H9 (cell line): ENCODE results near the gene PKMYT1. TPM values are rescaled to one million over a fixed set of nuclear protein-coding genes. Genes with fewer than 3 reads are reported as not detected.

ENCODE experiments used
- DNase-seq: peaks from one replicate; pipeline ENCODE4 v3.0.0-alpha.2; 2017
- H2AFZ ChIP-seq: one replicate; pipeline ENCODE4 v1.6.1; 2013; ENCODE audit warnings: mild to moderate bottlenecking, low read length, control low read depth, moderate library complexity
- H2AK5ac ChIP-seq: 2 replicates; pipeline ENCODE4 v1.6.1; 2013; ENCODE audit warnings: low read length, control low read depth, mixed read lengths; ENCODE audit not compliant: insufficient read length
- H2BK120ac ChIP-seq: one replicate; pipeline ENCODE4 v1.6.1; 2013; ENCODE audit warnings: low read depth, mild to moderate bottlenecking, low read length, control low read depth, inconsistent platforms; ENCODE audit not compliant: poor library complexity, severe bottlenecking
- H2BK12ac ChIP-seq: 2 replicates; pipeline ENCODE4 v1.6.1; 2013; ENCODE audit warnings: low read length, control low read depth, mixed read lengths, low read depth; ENCODE audit not compliant: insufficient read length
- H2BK15ac ChIP-seq: 2 replicates; pipeline ENCODE4 v1.6.1; 2013; ENCODE audit warnings: low read depth, low read length, control low read depth
- H2BK20ac ChIP-seq: one replicate; pipeline ENCODE4 v1.6.1; 2013; ENCODE audit warnings: low read depth, mild to moderate bottlenecking, low read length, control low read depth, inconsistent platforms; ENCODE audit not compliant: poor library complexity, severe bottlenecking
- H2BK5ac ChIP-seq: 2 replicates; pipeline ENCODE4 v1.6.1; 2013; ENCODE audit warnings: low read length, control low read depth, mixed read lengths; ENCODE audit not compliant: insufficient read length
- H3K14ac ChIP-seq: 2 replicates; pipeline ENCODE4 v1.6.1; 2013; ENCODE audit warnings: low read length, control low read depth; ENCODE audit not compliant: insufficient read depth
- H3K18ac ChIP-seq: 2 replicates; pipeline ENCODE4 v1.6.1; 2013; ENCODE audit warnings: low read depth, mild to moderate bottlenecking, mixed read lengths, low read length, control low read depth; ENCODE audit not compliant: insufficient read length
- H3K23ac ChIP-seq: 2 replicates; pipeline ENCODE4 v1.6.1; 2013; ENCODE audit warnings: low read length, control low read depth, mixed read lengths, low read depth; ENCODE audit not compliant: insufficient read length
- H3K23me2 ChIP-seq: 2 replicates; pipeline ENCODE4 v1.6.1; 2013; ENCODE audit warnings: low read depth, mild to moderate bottlenecking, mixed read lengths, low read length, control low read depth; ENCODE audit not compliant: insufficient read length, poor library complexity, severe bottlenecking
- H3K27ac ChIP-seq: 2 replicates; pipeline ENCODE4 v1.5.1; 2013; ENCODE audit warnings: low read length, control low read depth, mixed read lengths, low read depth; ENCODE audit not compliant: insufficient read length
- H3K27me3 ChIP-seq: 2 replicates; pipeline ENCODE4 v1.6.1; 2013; ENCODE audit warnings: low read length, control low read depth, inconsistent platforms; ENCODE audit not compliant: insufficient read depth
- H3K4ac ChIP-seq: 2 replicates; pipeline ENCODE4 v1.6.1; 2013; ENCODE audit warnings: low read depth, mild to moderate bottlenecking, control low read depth, inconsistent platforms, low read length, moderate library complexity
- H3K4me1 ChIP-seq: 2 replicates; pipeline ENCODE4 v1.6.1; 2013; ENCODE audit warnings: low read length, control low read depth, inconsistent platforms; ENCODE audit not compliant: insufficient read depth
- H3K4me2 ChIP-seq: 2 replicates; pipeline ENCODE4 v1.6.1; 2013; ENCODE audit warnings: low read length, control low read depth, mixed read lengths; ENCODE audit not compliant: insufficient read length, insufficient read depth
- H3K56ac ChIP-seq: 2 replicates; pipeline ENCODE4 v1.6.1; 2013; ENCODE audit warnings: low read depth, mild to moderate bottlenecking, mixed read lengths, low read length, control low read depth; ENCODE audit not compliant: insufficient read length
- H3K79me1 ChIP-seq: 2 replicates; pipeline ENCODE4 v1.6.1; 2013; ENCODE audit warnings: low read depth, mild to moderate bottlenecking, moderate library complexity, low read length, control low read depth, inconsistent platforms; ENCODE audit not compliant: insufficient read depth, poor library complexity, severe bottlenecking
- H3K79me2 ChIP-seq: 2 replicates; pipeline ENCODE4 v1.6.1; 2013; ENCODE audit warnings: low read length, control low read depth, inconsistent platforms; ENCODE audit not compliant: insufficient read depth
- H3K9ac ChIP-seq: 2 replicates; pipeline ENCODE4 v1.6.1; 2013; ENCODE audit warnings: low read length, control low read depth, mixed read lengths; ENCODE audit not compliant: insufficient read length; ENCODE audit errors: extremely low read depth
- H3K9me3 ChIP-seq: one replicate; pipeline ENCODE4 v1.6.1; 2013; ENCODE audit warnings: low read depth, low read length, inconsistent platforms; ENCODE audit not compliant: control insufficient read depth
- H3T11ph ChIP-seq: one replicate; pipeline ENCODE4 v1.6.1; 2013; ENCODE audit warnings: mild to moderate bottlenecking, low read length, control low read depth, inconsistent platforms
- H4K20me1 ChIP-seq: one replicate; pipeline ENCODE4 v1.6.1; 2013; ENCODE audit not compliant: control insufficient read depth, insufficient read length, insufficient read depth
- H4K5ac ChIP-seq: 2 replicates; pipeline ENCODE4 v1.6.1; 2013; ENCODE audit warnings: low read depth, mild to moderate bottlenecking, mixed read lengths, low read length, control low read depth; ENCODE audit not compliant: insufficient read length
- H4K8ac ChIP-seq: replicated peaks from 2 replicates; pipeline ENCODE4 v1.6.1; 2013; ENCODE audit warnings: low read length, control low read depth, mixed read lengths, low read depth; ENCODE audit not compliant: insufficient read length
- H4K91ac ChIP-seq: 2 replicates; pipeline ENCODE4 v1.6.1; 2013; ENCODE audit warnings: low read depth, mild to moderate bottlenecking, moderate library complexity, mixed read lengths, low read length, control low read depth; ENCODE audit not compliant: insufficient read length
- H3K27ac Mint-ChIP-seq, 3 experiments: 2 replicates in 2 of 3; 3 replicates in 1 of 3; pipeline ENCODE4 v1.8.0; 2020 to 2021; ENCODE audit warnings: mixed read lengths in 3 of 3, mild to moderate bottlenecking in 1 of 3, moderate library complexity in 1 of 3
- H3K27me3 Mint-ChIP-seq: 2 replicates; pipeline ENCODE4 v1.8.0; 2021; ENCODE audit warnings: low read depth, mild to moderate bottlenecking, moderate library complexity, mixed read lengths
- H3K36me3 Mint-ChIP-seq, 3 experiments: 2 replicates in 2 of 3; 3 replicates in 1 of 3; pipeline ENCODE4 v1.8.0; 2020 to 2021; ENCODE audit warnings: low read depth in 3 of 3, mixed read lengths in 3 of 3; ENCODE audit not compliant: insufficient read depth in 1 of 3
- H3K4me1 Mint-ChIP-seq, 2 experiments: 2 replicates each; pipeline ENCODE4 v1.8.0; 2020; ENCODE audit warnings: mixed read lengths in 2 of 2
- H3K4me3 Mint-ChIP-seq, 2 experiments: 2 replicates in 1 of 2; 3 replicates in 1 of 2; pipeline ENCODE4 v1.8.0; 2020 to 2021; ENCODE audit warnings: mild to moderate bottlenecking in 2 of 2, mixed read lengths in 2 of 2, moderate library complexity in 1 of 2
- H3K9me3 Mint-ChIP-seq, 2 experiments: 2 replicates in 1 of 2; 3 replicates in 1 of 2; pipeline ENCODE4 v1.8.0; 2020; ENCODE audit warnings: mild to moderate bottlenecking in 2 of 2, mixed read lengths in 2 of 2, moderate library complexity in 1 of 2
- CTCF ChIP-seq: fragments of 200-600 bp; sonication (generic); conservative IDR thresholded peaks from 3 replicates; pipeline ENCODE4 v1.8.0; 2021; ENCODE audit warnings: antibody characterized with exemption, mild to moderate bottlenecking
- WGBS: extraction: QIAGEN DNeasy Blood & Tissue Kit; methylation state at CpG from one replicate; pipeline ENCODE4 v1.1.7; 2013; ENCODE audit warnings: missing lambda C conversion rate, low lambda C conversion rate, mixed read lengths; ENCODE audit not compliant: insufficient read length; ENCODE audit errors: extremely low coverage; 5-methylcytosine and 5-hydroxymethylcytosine counted together
- total RNA-seq: library from RNA; stranded (reverse); gene quantifications from 2 replicates; pipeline ENCODE4 v1.2.1, GENCODE V29; 2021

Gene PKMYT1
- total RNA-seq, 1 experiment from 2014 or later = 114 TPM

- no peaks in the 10 kb centered on the region for H3K9me3 ChIP-seq
- H2BK15ac ChIP-seq = no peak overlapping the region
- no peak for TF ChIP-seq CTCF
- no peaks in the 10 kb centered on the region for H4K20me1 ChIP-seq
- Mint-ChIP-seq H3K27ac (peak overlapping the region; percentile 99 to 100 (median 100); a peak in 6 of 7 replicates), H3K9me3 (no peaks in the 10 kb centered on the region), H3K36me3 (peaks cover 11 to 21% (median 17%) of the 10 kb centered on the region in 3 experiments; a peak in 6 of 7 replicates), H3K4me3 (peak overlapping the region; percentile 66 to 79; a peak in 2 of 5 replicates), H3K27me3 (peaks cover 6% of the 10 kb centered on the region), H3K4me1 (peaks cover 64 to 89% of the 10 kb centered on the region in 2 experiments)
- no peak overlapping the region for H3K23ac ChIP-seq
- peak overlapping the region; percentile 40 for H2BK12ac ChIP-seq
- H4K91ac ChIP-seq = no peak overlapping the region
- H3K14ac ChIP-seq = peak overlapping the region; percentile 27; the same call in 1 of the 2 replicates
- no peak overlapping the region for H3K27ac ChIP-seq
- H3K9ac ChIP-seq = no peak overlapping the region
- H3T11ph ChIP-seq = no peak overlapping the region
- H2AFZ ChIP-seq = no peak overlapping the region
- peak overlapping the region; percentile 38 for H3K18ac ChIP-seq
- no peaks in the 10 kb centered on the region for H3K79me2 ChIP-seq
- no CpG with 5 or more reads among the region's 8 CpGs for WGBS
- H4K8ac ChIP-seq = no peak overlapping the region
- no peak overlapping the region for H3K4me2 ChIP-seq
- DNase-seq = no peak
- H3K4me1 ChIP-seq = peaks cover 11% of the 10 kb centered on the region; the same call in 1 of the 2 replicates
- H3K79me1 ChIP-seq = no peaks in the 10 kb centered on the region
- H3K23me2 ChIP-seq = peaks cover 19% of the 10 kb centered on the region
- H2BK20ac ChIP-seq = no peak overlapping the region
- H3K56ac ChIP-seq = no peak overlapping the region
- H2BK120ac ChIP-seq = no peak overlapping the region
- H4K5ac ChIP-seq = no peak overlapping the region
- no peak overlapping the region for H2BK5ac ChIP-seq
- H3K27me3 ChIP-seq = no peaks in the 10 kb centered on the region
- no peak overlapping the region for H3K4ac ChIP-seq
- H2AK5ac ChIP-seq = no peak overlapping the region
These were observed 30.3 kb upstream of the PKMYT1 start for GRCh38 chr16:3010510-3010909.
